WTC11 (cell line): ENCODE results near the gene FBRS.

ENCODE experiments used
- AFF4 ChIP-seq: sonication (generic); formaldehyde crosslinking; IDR thresholded peaks from 2 replicates; pipeline ENCODE4 v1.8.1; 2023; ENCODE audit warnings: mild to moderate bottlenecking, missing genetic modification reagents, borderline replicate concordance
- ATF3 ChIP-seq: sonication (generic); formaldehyde crosslinking; conservative IDR thresholded peaks from 2 replicates; pipeline ENCODE4 v1.8.1; 2022; ENCODE audit warnings: mild to moderate bottlenecking, missing genetic modification reagents
- CBFB ChIP-seq: sonication (generic); formaldehyde crosslinking; IDR thresholded peaks from 2 replicates; pipeline ENCODE4 v1.8.1; 2022; ENCODE audit warnings: mild to moderate bottlenecking, low read depth, missing genetic modification reagents
- CREM ChIP-seq: sonication (generic); formaldehyde crosslinking; IDR thresholded peaks from 2 replicates; pipeline ENCODE4 v1.8.1; 2022; ENCODE audit warnings: mild to moderate bottlenecking, missing genetic modification reagents, moderate library complexity
- CTCF ChIP-seq: fragments of 200-600 bp; IDR thresholded peaks from 2 replicates; pipeline ENCODE4 v1.8.0; 2022; ENCODE audit warnings: antibody characterized with exemption
- FOXP1 ChIP-seq: sonication (generic); formaldehyde crosslinking; IDR thresholded peaks from 2 replicates; pipeline ENCODE4 v1.8.0; 2022; ENCODE audit warnings: missing genetic modification reagents, mild to moderate bottlenecking, moderate library complexity, borderline replicate concordance
- GTF2I ChIP-seq: fragments of 250-450 bp; sonication (Bioruptor Pico); conservative IDR thresholded peaks from 2 replicates; pipeline ENCODE4 v1.4.0; 2021; ENCODE audit warnings: mild to moderate bottlenecking
- KAT7 ChIP-seq: sonication (generic); formaldehyde crosslinking; IDR thresholded peaks from 2 replicates; pipeline ENCODE4 v1.8.1; 2023; ENCODE audit warnings: missing genetic modification reagents, mild to moderate bottlenecking, borderline replicate concordance
- NR1H2 ChIP-seq: sonication (generic); formaldehyde crosslinking; IDR thresholded peaks from 2 replicates; pipeline ENCODE4 v1.9.0; 2021; ENCODE audit warnings: mild to moderate bottlenecking, moderate library complexity, missing genetic modification reagents
- NR3C1 ChIP-seq: sonication (generic); formaldehyde crosslinking; conservative IDR thresholded peaks from 2 replicates; pipeline ENCODE4 v1.8.1; 2023; ENCODE audit warnings: low read depth, mild to moderate bottlenecking, missing genetic modification reagents
- SP1 ChIP-seq: sonication (generic); formaldehyde crosslinking; conservative IDR thresholded peaks from 2 replicates; pipeline ENCODE4 v1.8.1; 2022; ENCODE audit warnings: missing genetic modification reagents
- TF ChIP-seq, protein P1 (sequence below): sonication (generic); formaldehyde crosslinking; IDR thresholded peaks from 2 replicates; pipeline ENCODE4 v1.8.0; 2022; ENCODE audit warnings: mild to moderate bottlenecking, missing genetic modification reagents

GRCh38 chr16:30623536-30624283 is 34.5 kb upstream of the FBRS start:
- no peak for TF ChIP-seq KAT7 (CRISPR knock-in tag)
- TF ChIP-seq, protein P1, sequence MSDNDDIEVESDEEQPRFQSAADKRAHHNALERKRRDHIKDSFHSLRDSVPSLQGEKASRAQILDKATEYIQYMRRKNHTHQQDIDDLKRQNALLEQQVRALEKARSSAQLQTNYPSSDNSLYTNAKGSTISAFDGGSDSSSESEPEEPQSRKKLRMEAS (CRISPR knock-in tag): no peak
- TF ChIP-seq CTCF: no peak
- no peak for TF ChIP-seq GTF2I (CRISPR knock-in tag)
- no peak for TF ChIP-seq SP1
- no peak for TF ChIP-seq ATF3 (CRISPR knock-in tag)
- no peak for TF ChIP-seq NR3C1 (CRISPR knock-in tag)
- no peak for TF ChIP-seq NR1H2 (CRISPR knock-in tag)
- no peak for TF ChIP-seq CREM
- no peak for TF ChIP-seq FOXP1 (CRISPR knock-in tag)
- no peak for TF ChIP-seq AFF4 (CRISPR knock-in tag)
- TF ChIP-seq CBFB (CRISPR knock-in tag): no peak
